ENCODE results near the gene MIPOL1.

MIPOL1 gene

DNA sequence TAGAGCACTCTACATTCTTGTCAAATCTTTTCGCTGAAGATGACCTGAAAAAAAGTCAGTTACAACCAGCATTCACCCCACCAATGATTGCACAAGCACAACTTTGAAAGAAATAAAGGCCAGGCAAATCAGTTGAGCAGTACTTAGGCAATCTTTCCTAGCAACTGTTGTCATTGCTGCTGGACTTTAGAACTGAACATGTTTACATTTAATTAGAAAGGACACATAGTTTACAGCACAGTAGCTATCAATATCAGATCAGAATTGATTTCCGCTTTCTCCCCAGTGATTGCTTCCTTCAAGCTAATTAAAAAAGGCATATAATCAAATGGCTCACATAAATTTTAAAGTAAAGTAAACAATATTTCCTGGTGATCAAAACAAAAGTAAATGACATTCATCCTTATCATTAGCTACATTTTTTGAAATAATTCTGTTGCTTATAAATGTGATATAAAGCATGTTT is 268.9 kb downstream of the MIPOL1 start:
- DNase-seq, result no peak

DNA sequence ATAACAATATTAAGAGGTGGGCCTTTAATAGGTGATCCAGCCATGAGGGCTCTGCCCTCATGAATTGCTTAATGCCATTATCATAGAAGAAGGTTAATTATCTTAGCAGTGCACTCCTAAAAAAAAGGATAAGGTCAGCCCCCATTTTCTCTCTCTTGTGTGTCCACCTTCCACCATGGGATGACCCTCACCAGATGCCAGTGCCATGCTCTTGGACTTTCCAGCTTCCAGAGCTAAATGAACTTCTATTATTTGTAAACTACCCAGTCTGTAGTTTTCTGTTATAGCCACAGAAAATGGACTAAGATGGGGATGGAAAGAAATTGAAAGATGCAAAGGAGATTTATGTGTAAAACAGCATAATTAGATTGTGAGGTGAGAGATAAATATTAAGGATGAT is 271.9 kb downstream of the MIPOL1 start:
- DNase-seq, result no peak

DNA sequence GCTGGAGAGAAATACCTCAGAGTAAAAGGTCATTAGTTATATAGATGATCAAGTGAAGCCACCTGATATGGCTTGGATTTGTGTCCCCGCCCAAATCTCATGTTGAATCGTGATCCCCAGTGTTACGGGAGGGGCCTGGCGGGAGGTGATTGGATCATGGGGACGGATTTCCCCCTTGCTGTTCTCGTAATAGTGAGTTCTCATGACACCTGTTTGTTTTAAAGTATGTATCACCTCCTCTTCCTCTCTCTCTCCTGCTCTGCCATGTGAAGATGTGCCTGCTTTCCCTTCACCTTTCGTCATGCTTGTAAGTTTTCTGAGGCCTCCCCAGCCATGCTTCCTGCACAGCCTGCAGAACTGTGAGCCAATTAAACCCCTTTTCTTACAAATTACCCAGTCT is 272.5 kb downstream of the MIPOL1 start:
- DNase-seq, result no peak

DNA sequence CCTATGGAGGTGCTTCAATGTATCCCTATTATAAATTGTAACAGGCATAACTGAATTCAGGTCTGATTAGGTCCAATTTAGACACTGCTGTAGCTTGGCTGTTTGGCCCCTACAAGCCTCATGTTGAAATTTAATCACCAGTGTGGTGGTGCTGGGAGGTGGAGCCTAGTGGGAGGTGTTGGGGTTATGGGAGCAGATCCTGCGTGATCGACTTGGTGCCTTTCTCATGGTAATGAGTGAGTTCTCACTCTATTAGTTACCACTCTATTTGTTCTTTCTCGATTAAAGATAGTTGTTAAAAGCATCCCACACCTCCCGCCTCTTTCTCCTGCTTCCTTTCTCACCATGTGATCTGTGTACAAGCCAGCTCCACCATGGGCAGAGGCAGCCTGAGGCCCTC is 275.2 kb downstream of the MIPOL1 start:
- DNase-seq, result no peak

DNA sequence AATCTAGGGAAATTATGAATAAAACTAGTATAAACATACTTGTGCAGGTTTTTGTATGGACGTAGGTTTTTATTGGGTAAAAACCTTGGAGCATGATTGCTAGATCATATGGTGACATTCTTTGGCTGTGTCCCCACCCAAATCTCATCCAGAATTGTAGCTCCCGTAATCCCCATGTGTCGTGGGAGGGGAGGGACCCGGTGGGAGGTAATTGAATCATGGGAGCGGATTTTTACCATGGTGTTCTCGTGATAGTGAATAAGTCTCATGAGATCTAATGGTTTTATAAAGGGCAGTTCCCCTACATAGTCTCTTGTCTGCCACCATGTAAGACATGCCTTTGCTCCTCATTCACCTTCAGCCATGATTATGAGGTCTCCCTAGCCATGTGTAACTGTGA is 276.5 kb downstream of the MIPOL1 start:
- DNase-seq, result no peak

DNA sequence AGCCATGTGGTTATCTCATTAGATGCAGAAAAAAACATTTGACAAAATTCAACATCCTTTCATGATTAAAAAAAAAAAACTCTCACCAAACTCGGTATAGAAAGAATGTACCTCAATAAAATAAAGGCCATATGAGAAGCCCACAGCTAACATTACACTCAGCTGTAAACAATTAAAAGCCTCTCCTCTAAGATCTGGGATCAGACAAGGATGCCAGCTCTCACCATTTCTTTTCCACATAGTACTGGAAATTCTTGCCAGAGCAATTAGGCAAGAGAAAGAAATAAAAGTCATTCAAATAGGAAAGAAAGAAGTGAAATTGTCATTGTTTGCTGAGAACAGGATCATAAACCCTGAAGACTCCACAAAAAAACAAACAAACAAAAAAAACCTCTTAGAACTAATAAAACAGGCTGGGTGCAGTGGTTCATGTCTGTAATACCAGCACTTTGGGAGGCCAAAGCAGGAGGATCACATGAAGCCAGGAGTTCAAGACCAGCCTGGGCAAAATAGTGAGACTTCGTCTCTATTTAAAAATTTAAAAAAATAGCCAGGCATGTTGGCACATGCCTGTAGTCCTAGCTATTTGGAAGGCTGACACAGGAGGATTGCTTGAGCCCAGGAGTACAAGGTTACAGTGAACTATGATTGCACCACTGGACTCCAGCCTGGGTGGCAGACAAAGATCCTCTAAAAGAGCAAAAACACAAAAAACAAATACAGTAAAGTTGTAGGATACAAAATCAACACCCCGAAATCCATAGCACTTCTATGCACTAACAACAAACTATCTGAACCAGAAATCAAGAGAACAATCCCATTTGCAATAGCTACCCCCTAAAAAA is 282.9 kb downstream of the MIPOL1 start:
- DNase-seq, result no peak

DNA sequence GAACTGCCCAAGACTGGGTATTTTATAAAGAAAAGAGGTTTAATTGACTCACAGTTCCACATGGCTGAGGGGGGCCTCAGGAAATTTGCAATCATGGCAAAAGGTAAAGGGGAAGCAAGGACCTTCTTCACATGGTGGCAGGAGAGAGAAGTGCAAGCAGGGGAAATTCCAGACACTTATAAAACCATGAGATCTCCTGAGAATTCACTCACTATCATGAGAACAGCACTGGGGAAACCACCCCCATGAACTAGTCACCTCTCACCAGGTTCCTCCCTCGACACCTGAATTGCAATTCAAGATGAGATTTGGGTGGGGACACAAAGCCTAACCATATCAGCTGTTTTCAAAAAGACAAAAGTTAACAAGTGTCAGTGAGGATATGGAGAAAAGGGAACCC is 284.7 kb downstream of the MIPOL1 start:
- no peak for DNase-seq

DNA sequence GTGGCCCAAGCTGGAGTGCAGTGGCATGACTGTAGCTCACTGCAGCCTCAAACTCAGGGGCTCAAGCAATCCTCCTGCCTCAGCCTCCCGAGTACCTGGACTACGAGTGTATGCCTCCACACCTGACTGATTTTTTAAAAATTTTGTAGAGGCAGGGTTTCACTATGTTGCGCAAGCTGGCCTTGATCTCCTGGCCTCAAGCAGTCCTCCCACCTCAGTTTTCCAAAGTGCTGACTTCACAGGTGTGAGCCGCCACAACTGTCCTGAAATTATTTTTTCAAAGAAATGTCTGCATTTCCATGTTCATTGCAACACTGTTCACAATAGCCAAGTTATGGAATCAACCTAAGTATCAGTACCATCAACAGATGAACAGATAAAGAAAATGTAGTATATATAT is 285.9 kb downstream of the MIPOL1 start:
- DNase-seq, result no peak

DNA sequence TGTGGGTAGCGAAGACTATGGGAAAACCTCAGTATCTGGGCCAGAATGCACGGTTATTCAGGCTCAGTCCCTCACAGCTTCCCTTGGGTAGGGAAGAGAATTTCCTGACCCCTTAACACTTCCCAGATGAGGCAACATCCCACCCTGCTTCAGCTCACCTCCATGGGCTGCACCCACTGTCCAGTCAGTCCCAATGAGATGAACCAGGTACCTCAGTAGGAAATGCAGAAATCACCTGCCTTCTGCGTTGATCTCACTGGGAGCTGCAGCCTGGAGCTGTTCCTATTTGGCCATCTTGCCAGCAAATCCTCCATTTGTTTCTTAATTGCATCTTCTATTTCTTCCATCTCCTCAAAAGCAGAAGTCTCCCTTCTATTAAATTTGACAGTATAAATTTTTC is 292.9 kb downstream of the MIPOL1 start:
- no peak for DNase-seq

DNA sequence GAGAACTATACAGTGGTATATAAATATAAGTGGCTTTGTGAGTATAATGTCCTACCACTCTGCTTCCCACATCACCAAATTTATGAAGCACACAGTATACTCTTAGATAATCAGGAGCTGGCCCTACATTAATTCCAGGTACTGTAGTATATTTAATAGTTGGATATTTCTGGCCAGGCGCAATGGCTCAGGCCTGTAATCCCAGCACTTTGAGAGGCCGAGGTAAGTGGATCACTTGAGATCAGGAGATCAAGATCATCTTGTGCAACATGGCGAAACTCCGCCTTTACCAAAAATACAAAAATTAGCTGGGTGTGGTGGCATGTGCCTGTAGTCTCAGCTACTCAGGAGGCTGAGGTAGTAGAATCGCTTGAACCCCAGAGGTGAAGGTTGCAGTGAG is 293.3 kb downstream of the MIPOL1 start:
- DNase-seq, result no peak

DNA sequence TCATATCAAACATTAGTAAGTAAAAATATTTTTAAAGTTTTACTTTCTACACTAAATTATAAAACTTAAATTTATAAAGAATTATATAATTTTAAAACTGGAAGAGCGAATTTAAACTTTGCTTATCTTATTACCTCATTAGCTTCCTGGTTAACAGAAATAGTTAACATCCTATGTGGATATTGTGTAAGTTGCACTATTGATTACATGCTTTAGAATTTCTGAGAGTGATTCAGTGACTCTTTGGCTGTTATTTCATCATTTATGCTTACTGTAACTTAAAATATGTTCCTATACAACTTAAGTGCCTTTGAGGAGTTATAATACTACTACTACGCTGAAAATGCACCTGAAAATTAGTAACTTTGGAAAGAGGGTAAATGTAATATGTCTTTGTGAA is 295.9 kb downstream of the MIPOL1 start:
- DNase-seq, result no peak

DNA sequence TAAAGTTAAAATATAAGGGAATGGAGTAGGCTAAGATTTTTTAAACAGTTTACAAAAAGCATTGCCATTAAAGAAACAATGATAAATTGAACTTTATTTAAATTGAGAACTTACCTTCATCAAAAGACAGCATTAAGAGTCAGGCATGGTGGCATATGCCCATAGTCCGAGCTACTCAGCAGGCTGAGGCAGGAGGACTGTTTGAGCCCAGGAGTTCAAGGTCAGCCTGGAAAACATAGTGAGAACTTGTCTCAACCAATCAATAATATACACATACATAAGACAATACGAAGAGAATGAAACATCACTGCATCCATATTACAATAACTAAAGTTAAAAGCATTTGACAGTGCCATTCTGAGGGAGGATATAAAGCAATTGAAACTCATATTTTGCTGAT is 299.7 kb downstream of the MIPOL1 start:
- no peak for DNase-seq

DNA sequence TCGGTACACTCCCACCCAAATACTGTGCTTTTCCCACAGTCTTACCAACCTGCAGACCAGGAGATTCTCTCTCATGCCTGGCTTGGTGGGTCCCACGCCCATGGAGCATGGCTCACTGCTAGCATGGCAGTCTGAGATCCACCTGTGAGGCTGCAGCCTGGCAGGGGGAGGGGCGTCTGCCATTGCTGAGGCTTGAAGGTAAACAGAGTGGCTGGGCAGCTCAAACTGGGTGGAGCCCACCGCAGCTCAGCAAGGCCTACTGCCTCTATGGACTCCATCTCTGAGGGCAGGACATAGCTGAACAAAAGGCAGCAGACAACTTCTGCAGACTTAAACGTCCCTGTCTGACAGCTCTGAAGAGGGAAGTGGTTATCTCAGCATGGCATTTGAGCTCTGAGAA is 304.1 kb downstream of the MIPOL1 start:
- no peak for DNase-seq

DNA sequence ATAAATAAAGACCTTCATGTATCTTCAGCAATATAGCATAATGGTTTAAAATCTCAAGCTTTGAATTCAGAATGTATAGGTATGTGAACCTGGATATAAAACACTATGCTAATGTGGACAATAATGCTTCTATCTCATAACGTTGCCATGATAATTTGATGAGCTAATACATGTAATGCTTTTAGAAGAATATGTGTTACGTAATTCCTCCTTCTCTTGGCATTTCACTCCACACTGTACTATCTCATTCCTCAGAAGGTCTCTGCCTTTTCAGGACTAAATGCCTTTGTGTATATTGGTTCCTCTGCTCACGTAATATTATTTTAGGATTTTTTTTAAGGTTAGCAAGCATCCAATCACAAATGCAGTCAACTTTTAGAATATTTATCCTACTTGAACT is 310.8 kb downstream of the MIPOL1 start:
- DNase-seq, result no peak

DNA sequence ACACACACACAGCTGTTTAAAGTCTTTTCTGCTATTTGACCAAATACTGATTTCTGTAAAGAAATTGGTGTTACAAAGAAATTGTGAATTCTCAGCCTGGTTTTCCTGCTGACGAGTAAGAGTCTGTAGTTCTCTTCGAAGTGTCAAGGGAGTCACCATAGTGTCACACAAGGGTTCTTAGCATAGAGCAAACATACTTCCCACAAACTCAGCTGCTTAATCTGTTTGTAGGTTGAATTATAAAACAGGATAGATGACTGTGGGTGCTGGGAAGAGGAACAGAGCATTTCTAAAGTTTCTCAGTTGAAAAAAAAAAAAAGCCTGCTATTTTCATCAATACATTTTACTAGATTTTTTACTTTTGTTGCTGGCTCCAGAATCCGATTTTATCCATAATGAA is 314.4 kb downstream of the MIPOL1 start:
- DNase-seq, result no peak

DNA sequence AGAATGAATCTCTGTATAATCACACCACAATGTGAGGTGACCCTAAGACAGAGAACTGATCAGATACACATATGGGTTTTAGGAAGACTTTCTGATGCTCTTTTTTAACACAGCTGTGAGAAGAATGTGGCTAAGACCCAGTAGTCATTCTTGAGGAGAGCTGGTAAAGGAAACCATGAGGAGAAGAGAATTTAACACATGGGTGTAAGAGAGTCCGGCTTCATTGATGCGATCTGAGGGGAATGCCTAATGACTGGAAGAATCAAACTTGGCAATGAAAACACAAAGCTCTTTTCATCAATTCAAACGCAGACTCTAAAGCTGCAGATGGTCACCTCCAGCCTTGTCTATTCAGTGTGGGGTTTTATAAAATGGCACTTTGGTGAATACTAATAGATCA is 318.0 kb downstream of the MIPOL1 start:
- DNase-seq, result no peak

DNA sequence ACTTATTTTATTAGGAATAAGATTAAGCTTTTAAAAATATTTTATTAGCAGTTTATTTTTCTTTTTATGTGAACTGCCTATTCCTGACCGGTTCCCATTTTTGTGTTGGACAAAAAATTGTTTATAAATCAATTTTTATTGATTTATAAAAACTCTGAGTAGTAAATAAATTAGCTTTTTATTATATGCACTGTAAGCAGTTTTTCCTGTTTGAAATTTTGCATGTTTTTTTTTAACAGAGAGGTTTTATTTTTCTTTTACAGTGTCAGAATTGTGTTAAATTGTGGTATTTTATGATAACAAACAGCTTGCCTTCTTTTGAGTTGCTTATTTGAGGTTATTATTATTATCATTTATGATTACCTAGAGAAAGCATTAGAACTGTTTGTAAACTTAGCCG is 329.3 kb downstream of the MIPOL1 start:
- DNase-seq, result no peak

DNA sequence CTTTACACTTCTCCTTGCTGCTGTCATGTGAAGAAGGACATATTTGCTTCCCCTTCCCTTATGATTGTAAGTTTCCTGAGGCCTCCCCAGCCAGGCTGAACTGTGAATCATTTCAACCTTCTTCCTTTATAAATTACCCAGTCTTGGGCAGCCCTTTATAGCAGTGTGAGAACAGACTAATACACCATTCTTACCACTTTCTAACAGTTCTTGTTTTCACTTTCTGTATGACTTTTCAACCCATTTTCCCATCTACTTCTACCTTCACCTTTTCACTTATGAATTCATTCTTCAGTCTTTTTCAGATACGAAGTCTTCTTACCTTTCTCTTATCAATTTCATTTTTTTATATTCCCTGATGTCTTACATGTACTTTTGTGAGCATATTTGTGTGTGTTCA is 342.3 kb downstream of the MIPOL1 start:
- DNase-seq, result no peak

DNA sequence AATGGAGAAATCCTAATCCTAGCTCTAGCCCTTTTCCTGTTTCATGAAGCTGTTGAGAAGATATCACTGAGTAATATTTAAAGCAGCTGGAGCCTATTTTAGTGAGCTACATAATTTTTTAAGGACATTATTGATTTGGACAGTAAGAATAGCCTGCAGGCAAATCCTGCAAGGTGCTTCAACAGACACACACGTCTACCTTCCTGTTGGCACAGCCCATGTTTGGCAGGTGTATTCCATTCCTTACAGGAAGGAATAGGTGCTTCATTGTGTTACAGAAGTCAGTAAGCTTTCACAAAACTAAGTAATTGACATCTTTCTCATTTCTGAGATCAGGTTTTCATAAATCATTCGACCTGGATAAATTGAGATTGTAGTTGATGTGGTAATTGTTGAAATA is 346.7 kb downstream of the MIPOL1 start:
- DNase-seq, result no peak

DNA sequence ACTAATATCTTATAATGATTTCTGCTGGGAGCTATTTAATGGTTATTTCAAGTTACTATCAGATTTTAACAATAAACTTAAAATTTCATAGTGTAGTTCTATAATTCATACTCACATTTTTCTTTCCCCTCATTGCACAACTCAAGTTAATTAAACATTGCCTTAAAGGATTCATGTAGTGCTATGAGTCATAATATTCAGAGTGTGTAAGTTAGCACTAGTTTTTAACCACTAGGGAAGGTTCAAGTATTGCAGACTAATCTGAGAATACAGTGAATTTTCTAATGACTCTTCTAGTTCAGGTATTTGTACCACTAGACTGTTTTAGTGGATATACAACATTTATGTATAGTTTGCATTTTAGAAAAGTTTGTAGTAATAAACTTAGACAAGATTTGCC is 347.4 kb downstream of the MIPOL1 start:
- no peak for DNase-seq

DNA sequence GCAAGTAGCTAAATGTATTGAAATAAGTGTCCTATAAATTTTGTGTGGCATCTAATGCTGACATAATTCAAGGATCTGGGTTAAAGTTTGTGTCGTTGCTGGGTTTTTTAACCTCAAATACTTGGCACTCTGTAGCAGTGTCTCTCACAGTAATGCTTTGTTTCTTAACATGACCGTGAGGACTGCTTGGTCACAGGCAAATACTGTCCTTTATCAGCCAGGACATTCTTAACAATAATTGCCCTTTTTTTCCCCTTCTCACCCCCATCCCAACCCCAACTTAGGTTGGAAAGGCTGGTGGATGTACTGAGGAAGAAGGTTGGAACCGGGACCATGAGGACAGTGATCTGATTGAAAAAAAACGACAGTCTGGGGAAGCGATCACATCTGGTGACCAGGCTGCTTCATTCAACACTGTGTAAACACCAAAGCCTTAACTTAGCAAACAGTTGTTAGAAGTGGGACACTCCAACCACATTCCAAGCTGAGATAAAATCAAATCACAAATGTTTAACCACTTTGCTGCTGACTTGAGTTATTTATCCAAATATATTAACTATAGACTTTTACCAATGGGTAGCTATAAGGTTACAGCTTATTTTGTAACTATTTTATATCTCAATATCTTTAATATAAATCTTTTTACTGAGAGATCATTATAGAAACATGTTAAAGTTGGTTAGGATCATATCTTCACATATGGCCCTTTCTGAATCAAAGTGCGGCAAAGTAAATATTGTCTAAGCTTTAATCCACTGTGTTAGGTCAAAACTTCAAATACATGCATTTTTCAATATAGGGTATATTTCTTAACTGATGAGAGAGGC is 349.1 kb downstream of the MIPOL1 start:
- DNase-seq, result no peak

DNA sequence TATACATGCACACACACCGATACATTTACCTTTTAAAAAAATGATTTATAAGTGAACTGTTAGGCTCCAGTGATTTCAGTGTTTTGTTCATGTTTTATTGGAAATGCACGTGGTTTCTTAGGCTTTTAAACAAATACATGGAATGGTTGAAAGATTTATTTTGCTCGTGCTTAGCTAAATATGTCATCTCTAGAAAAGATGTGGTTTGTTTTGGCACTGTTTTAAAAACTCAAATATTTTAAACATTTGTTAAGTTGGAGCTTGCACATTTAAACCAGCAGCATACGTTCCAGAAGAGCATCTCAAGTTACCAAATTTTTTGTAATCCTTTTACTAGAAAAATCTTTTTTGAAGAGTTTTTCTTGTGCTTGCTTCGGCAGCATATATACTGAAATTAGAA is 352.8 kb downstream of the MIPOL1 start:
- no peak for DNase-seq

DNA sequence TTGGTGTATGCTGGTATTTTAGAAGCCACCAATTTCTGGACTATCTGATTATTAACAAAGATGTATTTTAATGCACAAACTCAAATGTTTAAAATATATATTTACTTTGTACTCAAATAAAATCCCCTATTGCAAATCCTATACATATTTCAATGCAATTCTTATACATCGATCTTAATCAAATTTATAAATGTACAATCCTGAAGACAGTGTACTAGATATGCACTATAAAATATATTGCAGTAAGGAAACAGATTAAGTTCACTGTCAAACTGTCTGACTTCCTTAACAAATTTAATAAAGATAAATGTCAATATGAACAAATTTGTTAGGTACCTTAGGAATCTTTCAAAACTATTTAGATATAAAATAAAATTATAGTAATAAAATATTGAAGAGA is 353.4 kb downstream of the MIPOL1 start:
- no peak for DNase-seq

DNA sequence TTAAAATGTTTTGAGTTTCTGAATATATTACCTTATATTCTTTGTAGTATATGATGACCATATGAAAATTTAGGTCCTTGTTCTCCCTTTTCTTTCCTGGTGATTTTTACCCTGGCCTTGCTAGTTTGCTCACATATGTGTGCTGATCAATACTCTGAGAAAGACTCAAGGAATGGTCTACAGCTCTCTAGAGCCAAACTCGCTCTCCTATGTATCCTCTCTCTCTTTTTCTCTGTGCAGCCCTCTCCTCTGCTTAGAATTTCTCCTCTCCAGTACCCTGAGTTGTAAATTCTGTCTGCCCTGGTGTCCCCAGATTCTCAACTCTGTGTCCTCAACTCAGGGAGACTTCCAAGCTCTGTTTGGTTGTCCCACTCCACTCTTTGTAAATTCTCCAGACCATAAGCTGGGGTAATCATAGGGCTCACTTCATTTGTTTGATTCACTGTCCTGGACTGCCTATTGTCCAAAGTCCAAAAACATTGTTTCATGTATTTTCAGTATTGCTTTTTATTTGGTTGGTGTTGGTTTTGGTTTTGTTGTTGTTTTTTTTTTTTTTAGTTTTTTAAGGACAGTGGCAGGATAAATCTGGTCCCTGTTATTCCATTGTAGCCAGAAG is 356.3 kb downstream of the MIPOL1 start:
- no peak for DNase-seq
